ENCODE measurements around the gene SOHLH1. TPM values are rescaled to one million over a fixed set of nuclear protein-coding genes. Genes with fewer than 3 reads are reported as not detected.

SOHLH1 gene
- total RNA-seq, 1 experiment from 2014 or later, result not detected

DNA sequence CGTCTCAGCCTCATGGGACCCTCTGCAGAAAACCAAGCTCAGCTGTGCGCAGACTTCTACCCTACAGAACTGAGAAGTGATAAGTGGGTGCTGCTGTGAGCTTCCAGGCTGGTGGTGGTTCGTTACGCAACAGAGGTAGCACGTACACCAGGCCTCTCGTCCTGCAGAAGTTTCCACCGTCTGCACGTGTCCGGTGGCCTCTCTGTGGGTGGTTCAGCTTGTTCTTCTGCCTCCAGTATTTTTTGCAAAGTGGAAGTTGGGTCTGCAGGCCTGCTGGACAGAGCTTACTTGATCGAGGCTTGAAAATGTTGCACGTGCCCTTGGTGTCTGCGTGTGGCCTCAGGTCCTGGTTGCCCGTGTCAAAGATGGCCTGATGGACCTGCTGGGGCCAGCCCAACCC, 30.2 kb upstream of the SOHLH1 start:
- no TSS peak for BruUV-seq (replicated peaks)
- DNase-seq (ENCODE audit: low read depth, low spot score) (no peak), ATAC-seq (no peak)
- peaks cover 0 to 9% of the 10 kb centered on the region in 2 experiments; a peak in 2 of 4 replicates for H3K9me3 ChIP-seq (ENCODE audit: control insufficient read depth in 1 of 2, insufficient read depth in 1 of 2, low read depth in 1 of 2, low read length in 2 of 2)
- no peaks in the 10 kb centered on the region for H3K27me3 ChIP-seq (ENCODE audit: insufficient read depth, low read length)
- H3K36me3 ChIP-seq (ENCODE audit: control insufficient read depth in 1 of 2, insufficient read depth in 2 of 2, low read length in 2 of 2), result no peaks in the 10 kb centered on the region
- CTCF ChIA-PET, result no interaction called here
- no peak overlapping the region for H3K27ac ChIP-seq (ENCODE audit: low read depth, low read length)
- TF ChIP-seq, protein P1, sequence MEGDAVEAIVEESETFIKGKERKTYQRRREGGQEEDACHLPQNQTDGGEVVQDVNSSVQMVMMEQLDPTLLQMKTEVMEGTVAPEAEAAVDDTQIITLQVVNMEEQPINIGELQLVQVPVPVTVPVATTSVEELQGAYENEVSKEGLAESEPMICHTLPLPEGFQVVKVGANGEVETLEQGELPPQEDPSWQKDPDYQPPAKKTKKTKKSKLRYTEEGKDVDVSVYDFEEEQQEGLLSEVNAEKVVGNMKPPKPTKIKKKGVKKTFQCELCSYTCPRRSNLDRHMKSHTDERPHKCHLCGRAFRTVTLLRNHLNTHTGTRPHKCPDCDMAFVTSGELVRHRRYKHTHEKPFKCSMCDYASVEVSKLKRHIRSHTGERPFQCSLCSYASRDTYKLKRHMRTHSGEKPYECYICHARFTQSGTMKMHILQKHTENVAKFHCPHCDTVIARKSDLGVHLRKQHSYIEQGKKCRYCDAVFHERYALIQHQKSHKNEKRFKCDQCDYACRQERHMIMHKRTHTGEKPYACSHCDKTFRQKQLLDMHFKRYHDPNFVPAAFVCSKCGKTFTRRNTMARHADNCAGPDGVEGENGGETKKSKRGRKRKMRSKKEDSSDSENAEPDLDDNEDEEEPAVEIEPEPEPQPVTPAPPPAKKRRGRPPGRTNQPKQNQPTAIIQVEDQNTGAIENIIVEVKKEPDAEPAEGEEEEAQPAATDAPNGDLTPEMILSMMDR (IDR thresholded peaks at IDR 0.05 in 2 of 3, conservative IDR thresholded peaks at IDR 0.05 in 1 of 3; ENCODE audit: borderline replicate concordance in 1 of 3, insufficient read depth in 1 of 3, low read depth in 2 of 3, low read length in 2 of 3), result 0 out of 6 replicates have a peak, but pooled peaks of 1 of the 3 experiments have one; percentile 3
- no peak for TF ChIP-seq POLR2A (IDR thresholded peaks at IDR 0.05; ENCODE audit: borderline replicate concordance, extremely low read depth, insufficient read depth, insufficient read length)
- H3K9ac ChIP-seq (ENCODE audit: low read length), result no peak overlapping the region
- RAD21 ChIA-PET (ENCODE audit: low non-redundant PET in 1 of 2, low total read pairs in 2 of 2, uncharacterized antibody in 2 of 2, unreplicated experiment in 2 of 2), result no interaction called here
- H3K9me2 ChIP-seq (ENCODE audit: insufficient read depth), result no peaks in the 10 kb centered on the region
- H3K4me3 ChIP-seq (replicated peaks in 1 of 2; ENCODE audit: low read depth in 1 of 2, low read length in 2 of 2), result no peak overlapping the region
- H3K4me2 ChIP-seq (ENCODE audit: low read length), result no peak overlapping the region
- no peaks in the 10 kb centered on the region for H3K79me2 ChIP-seq (ENCODE audit: insufficient read depth, low read length)
- no peaks in the 10 kb centered on the region for H4K20me1 ChIP-seq (ENCODE audit: insufficient read depth)
- no peak overlapping the region for H2AFZ ChIP-seq (ENCODE audit: low read depth, low read length, poor library complexity, severe bottlenecking)
- H3K4me1 ChIP-seq (ENCODE audit: control insufficient read depth in 1 of 2, insufficient read depth in 2 of 2, low read length in 2 of 2), result peaks cover 0 to 7% of the 10 kb centered on the region in 2 experiments; a peak in 1 of 4 replicates
- intact Hi-C loops (cut with micrococcal nuclease), result loop anchor here (10.0 kb wide), 1 partner anchor 125 kb away; no protein-coding TSS in a partner anchor
- POLR2A ChIA-PET, result no interaction called here

DNA sequence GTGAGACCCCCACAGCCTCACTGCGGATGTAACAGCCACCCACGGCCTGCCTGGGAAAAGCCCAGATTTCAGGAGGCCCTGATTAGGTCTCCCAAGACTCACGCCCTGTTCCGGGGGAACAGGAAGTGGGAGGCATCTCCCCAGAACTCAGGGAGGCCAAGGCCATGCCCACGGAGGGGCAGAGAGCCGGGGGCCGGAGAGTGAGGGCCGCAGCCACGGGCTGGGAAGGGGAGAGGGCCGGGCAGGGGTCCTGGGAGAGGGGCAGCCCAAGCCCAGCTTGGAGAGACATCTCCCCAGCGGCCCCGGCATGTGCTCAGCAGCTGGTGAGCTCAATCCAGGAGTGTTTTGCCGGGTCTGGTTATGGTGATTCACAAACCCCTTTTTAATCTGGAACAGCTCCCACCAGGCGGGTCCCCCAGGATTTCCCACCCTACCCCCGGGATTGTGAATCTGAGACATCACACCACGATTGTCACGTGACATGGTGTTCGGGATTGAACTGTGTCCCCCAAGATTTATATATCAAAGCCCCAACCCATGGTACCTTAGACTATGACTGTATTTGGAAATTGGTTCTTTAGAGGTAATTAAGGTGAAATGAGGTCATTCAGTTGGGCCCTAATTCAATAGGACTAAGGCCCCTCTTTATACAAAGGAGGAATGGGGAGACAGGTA, 29.3 kb upstream of the SOHLH1 start:
- Histone ChIP-seq H3K4me3 (replicated peaks in 1 of 2; ENCODE audit: low read depth in 1 of 2, low read length in 2 of 2) (no peak overlapping the region), H3K9ac (ENCODE audit: low read length) (no peak overlapping the region), H4K20me1 (ENCODE audit: insufficient read depth) (no peaks in the 10 kb centered on the region), H3K4me1 (ENCODE audit: control insufficient read depth in 1 of 2, insufficient read depth in 2 of 2, low read length in 2 of 2) (peaks cover 0 to 7% of the 10 kb centered on the region in 2 experiments; a peak in 1 of 4 replicates), H3K79me2 (ENCODE audit: insufficient read depth, low read length) (no peaks in the 10 kb centered on the region), H3K9me2 (ENCODE audit: insufficient read depth) (no peaks in the 10 kb centered on the region), H3K27me3 (ENCODE audit: insufficient read depth, low read length) (no peaks in the 10 kb centered on the region), H2AFZ (ENCODE audit: low read depth, low read length, poor library complexity, severe bottlenecking) (no peak overlapping the region), H3K36me3 (ENCODE audit: control insufficient read depth in 1 of 2, insufficient read depth in 2 of 2, low read length in 2 of 2) (no peaks in the 10 kb centered on the region), H3K4me2 (ENCODE audit: low read length) (no peak overlapping the region), H3K27ac (ENCODE audit: low read depth, low read length) (no peak overlapping the region), H3K9me3 (ENCODE audit: control insufficient read depth in 1 of 2, insufficient read depth in 1 of 2, low read depth in 1 of 2, low read length in 2 of 2) (peaks cover 0 to 9% of the 10 kb centered on the region in 2 experiments; a peak in 2 of 4 replicates)
- DNase-seq (ENCODE audit: low read depth, low spot score), result no peak
- POLR2A ChIA-PET, result no interaction called here
- RAD21 ChIA-PET (ENCODE audit: low non-redundant PET in 1 of 2, low total read pairs in 2 of 2, uncharacterized antibody in 2 of 2, unreplicated experiment in 2 of 2), result no interaction called here
- TF ChIP-seq CBX3 (IDR thresholded peaks at IDR 0.05; ENCODE audit: low read depth) (no peak), SIN3A (IDR thresholded peaks at IDR 0.05; ENCODE audit: low read depth) (no peak), JUND (IDR thresholded peaks at IDR 0.05) (no peak), RAD21 (IDR thresholded peaks at IDR 0.05; ENCODE audit: low read depth) (no peak), EZH2 (IDR thresholded peaks at IDR 0.05) (no peak), EGR1 (IDR thresholded peaks at IDR 0.05; ENCODE audit: low read depth) (no peak), TCF7L2 (IDR thresholded peaks at IDR 0.05; ENCODE audit: borderline replicate concordance, extremely low read depth, insufficient read depth, insufficient read length) (no peak), POLR2A (IDR thresholded peaks at IDR 0.05; ENCODE audit: borderline replicate concordance, extremely low read depth, insufficient read depth, insufficient read length) (no peak)
- no TSS peak for BruUV-seq (replicated peaks)
- intact Hi-C loops (cut with micrococcal nuclease), result loop anchor here (10.0 kb wide), 1 partner anchor 124 kb away; no protein-coding TSS in a partner anchor
- ATAC-seq, result no peak
- CTCF ChIA-PET, result no interaction called here

All from HCT116 (cell line).